Measurements from ENCODE around the gene TMPRSS9.
"Not testable (repeated sequence)": the region's sequence is repeated elsewhere in the genome, so short reads cannot be mapped to it uniquely, and the experiment has no call there.

Gene TMPRSS9

GRCh38 chr19:2441096-2441752, 81.2 kb downstream of the TMPRSS9 start:
- FAIRE-seq, result no peak

DNA sequence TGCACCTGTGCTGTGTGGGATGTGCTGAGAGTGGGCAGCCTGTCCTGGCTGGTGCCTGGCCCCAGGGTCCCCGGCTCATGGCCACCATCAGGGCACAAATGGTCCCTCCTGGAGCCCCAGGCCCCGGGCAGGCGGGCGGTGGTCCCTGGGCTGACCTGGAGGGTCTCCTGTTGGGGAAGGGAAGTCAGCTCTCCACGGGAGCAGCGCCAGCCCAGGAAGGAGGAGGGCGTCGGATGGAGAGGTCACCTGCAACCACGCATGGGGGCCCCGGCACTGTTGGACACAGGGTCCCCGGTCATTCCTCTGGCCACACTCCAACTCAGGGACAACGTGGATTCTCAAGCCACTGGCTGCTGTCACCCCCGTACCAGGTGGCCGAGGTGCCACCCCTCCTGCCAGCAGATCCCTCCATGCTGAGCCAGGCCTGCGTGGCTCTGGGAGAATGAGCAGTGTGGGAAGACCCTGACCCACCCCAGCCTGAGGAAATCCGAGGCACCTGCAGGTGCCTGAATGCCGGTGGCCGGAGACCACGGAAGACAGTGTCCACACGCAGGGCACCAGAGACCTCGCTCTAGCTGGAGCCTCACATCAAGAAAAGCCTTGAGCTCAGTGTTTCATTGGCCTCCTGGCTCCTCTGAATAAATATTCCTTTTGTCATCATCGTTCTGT, 83.2 kb downstream of the TMPRSS9 start:
- no peak for FAIRE-seq

DNA sequence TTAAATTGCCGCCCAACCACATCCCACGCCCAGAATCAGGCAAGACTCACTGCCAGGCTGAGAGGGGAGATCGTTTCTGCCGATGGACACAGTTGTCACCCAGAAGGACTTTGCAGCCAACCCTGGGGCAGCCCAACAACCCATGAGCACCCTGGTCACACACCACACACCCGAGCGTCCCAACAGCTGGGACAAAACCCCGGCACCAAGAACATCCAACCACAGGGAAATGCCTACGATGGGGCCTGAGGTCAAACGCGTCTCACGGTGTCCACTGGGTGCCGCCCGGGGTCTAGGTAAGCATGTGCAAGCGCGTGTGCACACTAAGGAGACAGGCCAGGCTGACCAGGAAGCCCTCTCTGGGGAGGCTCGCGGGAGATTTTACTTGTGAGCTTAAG, 83.7 kb downstream of the TMPRSS9 start:
- FAIRE-seq, result no peak

DNA sequence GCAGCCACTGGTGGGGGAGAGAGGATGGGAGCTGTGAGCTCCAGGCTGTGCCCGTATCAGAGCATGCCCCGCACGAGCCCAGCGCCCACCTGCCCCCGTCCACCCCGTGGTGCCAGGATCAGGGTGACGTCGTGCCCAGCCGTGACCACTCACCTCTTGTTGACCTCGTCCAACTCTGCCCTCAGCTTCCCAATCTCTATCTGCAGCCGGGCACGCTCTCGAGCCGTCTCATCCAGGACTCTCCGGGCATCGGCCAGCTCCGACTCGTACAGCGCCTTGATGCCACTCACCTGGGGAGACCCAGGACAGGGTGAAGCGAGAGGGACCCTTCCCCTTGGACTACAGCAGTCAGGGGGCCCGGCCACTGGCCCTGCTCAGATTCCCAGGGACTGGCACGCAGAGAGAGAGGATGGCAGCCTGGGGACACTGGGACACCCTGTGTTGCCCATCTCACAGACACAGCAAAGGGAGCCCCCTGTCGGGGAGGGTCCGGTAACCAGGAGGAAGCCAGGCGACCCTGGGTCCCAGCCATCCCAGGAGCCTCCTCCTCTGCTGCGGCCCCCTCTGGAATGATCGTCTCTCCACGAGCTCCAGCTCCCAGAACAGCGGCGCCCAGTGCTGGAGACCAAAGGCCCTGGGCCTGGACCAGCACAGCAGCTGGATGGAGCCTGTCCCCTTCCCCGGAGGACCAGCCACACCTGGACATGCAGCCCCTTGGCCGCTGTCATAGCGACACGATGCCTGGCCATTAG, 84.4 kb downstream of the TMPRSS9 start:
- no peak for FAIRE-seq

- FAIRE-seq, result no peak
Observed at GRCh38 chr19:2446381-2446780, 86.3 kb downstream of the TMPRSS9 start.

- no peak for FAIRE-seq
Observed at GRCh38 chr19:2449019-2449418, 89.0 kb downstream of the TMPRSS9 start.

DNA sequence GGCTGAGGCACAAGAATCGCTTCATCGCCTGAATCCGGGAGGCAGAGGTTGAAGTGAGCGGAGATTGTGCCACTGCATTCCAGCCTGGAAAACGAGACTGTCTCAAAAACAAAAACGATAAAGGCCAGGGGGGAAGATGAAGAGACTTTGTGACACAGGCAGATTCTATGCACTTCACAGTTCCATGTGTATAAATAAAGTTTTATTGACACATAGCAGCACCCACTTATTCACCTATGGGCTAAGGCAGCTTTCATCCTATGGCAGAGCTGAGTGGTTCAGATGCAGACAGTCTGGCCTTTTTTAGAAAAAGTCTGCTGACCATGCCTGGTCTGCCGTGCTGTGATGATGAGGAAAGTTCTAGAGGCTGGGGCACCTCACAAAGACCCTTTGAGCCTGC, 91.1 kb downstream of the TMPRSS9 start:
- no peak for FAIRE-seq

- no peak for FAIRE-seq
Observed at GRCh38 chr19:2451741-2452140, 91.7 kb downstream of the TMPRSS9 start.

DNA sequence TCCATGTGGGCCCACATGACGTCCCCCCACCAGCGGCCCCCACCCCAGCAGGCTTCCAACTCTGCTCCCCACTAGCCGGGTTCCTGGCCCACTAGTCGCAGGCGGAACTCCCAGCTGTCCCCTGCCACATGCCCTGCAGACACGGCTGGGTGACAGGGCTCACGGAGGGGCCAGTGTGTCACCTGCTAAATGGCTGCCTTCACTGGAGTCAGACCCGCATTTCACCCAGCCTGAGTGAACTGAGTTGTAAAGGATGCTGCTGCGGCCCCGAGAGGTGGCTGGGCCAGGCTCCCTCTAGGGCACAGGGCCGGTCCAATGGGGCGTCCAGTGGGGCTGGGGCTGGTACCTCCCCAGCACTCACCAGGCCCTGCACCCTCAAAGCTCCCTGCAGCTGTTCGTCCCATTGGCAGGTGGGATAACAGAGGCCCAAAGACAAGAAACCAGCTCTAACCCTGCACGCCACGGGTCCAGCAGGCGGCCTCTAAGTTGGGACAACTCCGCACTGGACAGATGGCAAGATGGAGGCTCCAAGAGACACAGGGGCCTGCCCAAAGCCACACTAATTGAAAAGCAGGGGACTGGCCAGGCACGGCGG, 93.5 kb downstream of the TMPRSS9 start:
- FAIRE-seq, result no peak

- FAIRE-seq, result no peak
Observed at GRCh38 chr19:2454199-2454961, 94.3 kb downstream of the TMPRSS9 start.

DNA sequence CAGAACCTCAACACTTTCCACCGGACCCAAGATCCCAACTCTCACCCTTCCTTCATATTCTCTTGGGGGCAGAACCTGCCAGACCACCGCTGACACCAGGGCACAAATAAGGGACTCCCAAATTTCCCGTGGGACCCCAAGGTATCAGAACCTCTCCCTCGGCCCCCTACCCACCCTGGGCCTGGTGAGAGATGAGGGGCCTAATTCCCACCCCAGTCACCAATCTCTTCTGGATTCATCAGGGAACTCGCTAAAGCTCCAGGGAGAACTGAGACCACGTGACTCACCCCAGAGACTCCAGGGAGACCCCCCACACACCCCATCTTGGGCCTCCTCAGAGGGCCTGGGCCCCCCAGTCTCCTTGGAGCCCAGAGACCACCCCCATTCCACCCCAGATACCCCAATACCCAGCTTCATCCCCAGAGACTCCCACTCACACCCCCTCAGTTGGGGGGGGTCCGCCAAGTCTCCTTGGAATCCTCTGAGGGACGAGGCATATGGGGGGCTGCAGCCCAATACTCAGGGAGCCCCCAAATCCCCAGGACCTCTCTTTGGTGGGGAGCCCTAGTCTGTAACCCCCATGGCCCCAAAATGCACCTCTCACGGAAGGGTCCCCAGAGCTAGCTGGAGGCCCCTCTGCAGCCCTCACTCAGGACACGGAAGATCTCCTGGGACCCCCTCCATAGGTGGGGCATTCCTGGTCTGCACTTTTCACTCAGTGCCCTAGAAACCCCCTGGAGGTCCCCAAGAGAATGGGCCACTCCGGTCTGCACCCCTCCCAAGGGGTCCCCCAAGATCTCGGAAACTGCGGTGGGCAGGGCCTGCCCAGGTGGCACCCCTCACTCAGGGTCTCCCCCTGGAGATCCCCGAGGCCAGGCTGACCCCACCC, 95.1 kb downstream of the TMPRSS9 start:
- FAIRE-seq, result no peak

- no peak for FAIRE-seq
Observed at GRCh38 chr19:2455851-2456570, 95.9 kb downstream of the TMPRSS9 start.

DNA sequence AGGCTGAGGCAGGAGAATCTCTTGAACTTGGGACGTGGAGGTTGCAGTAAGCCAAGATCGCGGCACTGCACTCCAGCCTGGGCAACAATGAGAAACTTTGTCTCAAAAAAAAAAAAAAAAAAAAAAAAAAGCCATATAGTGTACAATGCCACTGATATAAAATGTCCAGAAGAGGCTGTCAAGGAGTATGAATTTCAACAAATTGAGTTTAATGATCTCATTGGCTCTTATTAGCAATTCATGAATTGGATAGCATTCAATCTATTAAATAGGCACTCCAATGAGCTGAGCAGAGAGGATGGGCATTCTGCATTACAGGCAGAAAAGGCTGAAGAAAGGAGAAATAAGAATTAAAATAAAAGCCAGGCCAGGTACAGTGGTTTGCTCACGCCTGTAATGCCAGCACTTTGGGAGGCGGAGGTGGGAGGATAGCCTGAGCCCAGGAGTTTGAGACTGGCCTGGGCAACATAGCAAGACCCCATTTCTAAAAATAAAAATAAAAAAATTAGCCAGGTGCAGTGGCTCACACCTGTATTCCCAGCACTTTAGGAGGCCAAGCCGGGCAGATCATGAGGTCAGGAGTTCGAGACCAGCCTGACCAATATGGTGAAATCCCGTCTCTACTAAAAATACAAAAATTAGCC, 97.5 kb downstream of the TMPRSS9 start:
- FAIRE-seq, result peak; percentile 41

DNA sequence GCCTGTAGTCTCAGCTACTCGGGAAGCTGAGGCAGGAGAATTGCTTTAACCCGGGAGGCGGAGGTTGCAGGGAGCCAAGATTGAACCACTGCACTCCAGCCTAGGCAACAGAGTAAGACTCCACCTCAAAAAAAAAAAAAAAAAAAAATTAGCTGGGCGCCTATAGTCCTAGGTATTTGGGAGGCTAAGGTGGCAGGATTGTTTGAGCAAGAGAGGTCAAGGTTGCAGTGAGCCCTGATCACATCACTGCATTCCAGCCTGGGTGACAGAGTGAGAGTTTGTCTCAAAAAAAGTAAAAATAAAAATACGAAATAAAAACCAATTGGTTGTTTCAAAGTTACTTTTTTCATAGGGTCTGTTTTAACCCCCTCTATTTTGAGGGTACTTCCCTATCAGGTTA, 98.0 kb downstream of the TMPRSS9 start:
- no peak for FAIRE-seq

DNA sequence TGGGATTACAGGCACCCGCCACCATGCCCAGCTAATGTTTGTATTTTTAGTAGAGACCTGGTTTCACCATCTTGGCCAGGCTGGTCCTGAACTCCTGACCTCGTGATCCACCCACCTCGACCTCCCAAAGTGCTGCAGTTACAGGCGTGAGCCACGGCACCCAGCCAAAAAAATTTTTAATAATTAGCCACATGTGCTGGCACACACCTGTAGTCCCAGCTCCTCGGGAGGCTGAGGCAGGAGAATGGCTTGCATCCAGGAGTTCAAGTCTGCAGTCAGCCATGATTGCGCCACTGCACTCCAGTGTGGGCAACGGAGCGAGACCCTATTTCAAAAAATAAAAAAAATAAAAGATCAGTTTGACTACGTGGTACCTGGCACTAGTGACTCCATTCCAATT, 98.7 kb downstream of the TMPRSS9 start:
- FAIRE-seq, result not testable (repeated sequence)

DNA sequence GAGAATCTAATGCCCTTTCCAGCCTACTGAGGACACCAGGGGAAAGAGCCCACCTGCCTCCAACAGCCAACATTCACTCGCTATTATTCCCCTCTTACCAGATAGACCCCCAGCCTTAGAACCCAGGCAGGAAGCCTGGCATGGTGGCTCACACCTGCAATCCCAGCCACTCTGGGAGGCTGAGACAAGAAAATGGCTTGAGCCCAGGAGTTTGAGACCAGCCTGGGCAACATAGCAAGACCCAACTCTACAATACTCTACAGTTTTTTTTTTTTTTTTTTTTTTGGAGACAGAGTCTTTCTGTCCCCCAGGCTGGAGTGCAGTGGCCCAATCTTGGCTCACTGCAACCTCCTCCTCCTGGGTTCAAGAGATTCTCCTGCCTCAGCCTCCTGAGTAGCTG, 100.2 kb downstream of the TMPRSS9 start:
- no peak for FAIRE-seq

- peak; percentile 71 for FAIRE-seq
Observed at GRCh38 chr19:2461751-2462634, 101.9 kb downstream of the TMPRSS9 start.

- peak; percentile 96 for FAIRE-seq
Observed at GRCh38 chr19:2462635-2463421, 102.8 kb downstream of the TMPRSS9 start.

DNA sequence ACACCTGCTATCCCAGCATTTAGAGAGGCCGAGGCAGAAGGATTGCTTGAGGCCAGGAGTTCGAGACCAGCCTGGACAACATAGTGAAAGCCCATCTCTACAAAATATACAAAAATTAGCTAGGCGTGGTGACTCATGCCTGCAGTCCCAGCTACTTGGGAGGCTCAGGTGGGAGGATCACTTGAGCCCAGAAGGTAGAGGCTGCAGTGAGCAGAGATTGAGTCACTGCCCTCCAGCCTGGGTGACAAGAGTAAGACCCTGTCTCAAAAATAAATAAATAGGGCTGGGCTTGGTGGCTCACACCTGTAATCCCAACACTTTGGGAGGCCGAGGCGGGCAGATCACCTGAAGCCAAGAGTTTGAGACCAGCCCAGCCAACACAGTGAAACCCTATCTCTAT, 103.6 kb downstream of the TMPRSS9 start:
- not testable (repeated sequence) for FAIRE-seq
